Measurements from ENCODE around the gene LTBP1.

DNA sequence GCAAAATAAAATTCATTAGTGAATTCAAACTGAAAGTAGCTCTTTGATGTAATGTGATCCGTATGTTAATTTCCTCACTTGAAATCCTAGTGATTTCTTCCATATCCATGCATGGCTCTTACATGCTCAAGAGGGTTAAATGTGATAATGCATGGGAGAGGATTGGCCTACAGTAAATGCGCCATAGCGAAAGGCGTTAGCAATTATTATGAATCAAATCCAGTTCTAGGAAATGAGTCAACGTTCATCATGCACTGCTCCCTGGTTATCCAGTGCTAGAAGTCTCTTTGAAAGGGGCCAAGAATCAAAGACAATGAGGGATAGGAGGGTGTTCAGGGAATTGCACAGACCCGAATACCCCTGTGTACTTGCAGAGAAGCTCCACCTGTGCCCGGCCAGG is 428.3 kb downstream of the LTBP1 start:
- TF ChIP-seq CTCF (IDR thresholded peaks at IDR 0.05; ENCODE audit: insufficient read depth, low read depth, low read length) (no peak), EZH2 (IDR thresholded peaks at IDR 0.05; ENCODE audit: insufficient read depth, low read length) (no peak)

All from astrocyte (in vitro differentiated cells and primary cell).